Right lung (tissue), 5 donors: Measurements from ENCODE around the gene ERG. TPM values are rescaled to one million over a fixed set of nuclear protein-coding genes. Genes with fewer than 3 reads are reported as not detected.

Source experiments
- DNase-seq, 2 donors: peaks; one replicate each; pipeline ENCODE4 v3.0.0-alpha.2; 2013
- polyA plus RNA-seq, 5 donors: library from polyadenylated mRNA; unstranded; fragments of 120-200 nt; gene quantifications; one replicate each; pipeline versions ENCODE4 v1.2.1 to v1.2.3, GENCODE V29; 2013; ENCODE audit warnings: inconsistent platforms in 1 of 5, low replicate concordance in 1 of 5; ENCODE audit not compliant: insufficient read length in 5 of 5, insufficient read depth in 1 of 5

Gene ERG
- polyA plus RNA-seq, 5 donors = 36.3 to 48.4 (median 38.9) TPM

DNA sequence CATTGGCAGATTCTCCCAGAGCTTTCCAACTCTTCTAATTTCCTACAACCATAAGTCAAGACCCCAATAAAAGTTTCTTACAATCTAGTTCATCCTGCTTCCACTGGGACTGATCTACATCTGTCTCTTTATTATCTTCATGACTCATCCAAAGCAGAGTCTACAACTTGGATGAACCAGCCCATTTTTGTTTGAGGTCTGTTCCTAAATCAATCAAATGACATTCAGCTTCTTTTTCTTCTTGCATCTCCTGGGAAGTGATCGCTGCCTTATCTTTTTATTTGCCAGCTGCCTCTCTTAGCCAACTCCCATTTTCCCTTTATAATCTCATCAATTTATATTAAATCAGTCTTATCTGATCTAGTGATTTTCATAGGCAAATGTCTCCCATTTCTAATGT lies 105.6 kb downstream of the ERG start:
- no peak for DNase-seq

DNA sequence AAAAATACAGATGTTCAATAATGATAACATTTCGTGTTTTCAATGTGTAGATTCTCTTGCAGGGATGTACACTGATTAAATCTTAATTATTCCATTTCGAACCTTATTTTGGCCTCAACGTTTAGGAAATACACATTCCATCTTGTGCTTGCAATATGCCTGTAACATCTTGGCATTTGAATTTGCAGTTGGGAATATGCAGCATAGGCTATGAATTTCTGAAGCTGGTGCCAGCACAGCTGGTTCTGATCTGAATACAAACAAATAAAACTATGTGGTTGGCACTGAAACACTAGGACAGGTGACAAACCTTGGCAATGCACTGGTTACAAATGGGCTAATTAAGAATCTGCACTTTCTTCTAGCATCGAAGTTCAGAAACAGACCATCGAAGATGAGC lies 108.4 kb downstream of the ERG start:
- DNase-seq = no peak

DNA sequence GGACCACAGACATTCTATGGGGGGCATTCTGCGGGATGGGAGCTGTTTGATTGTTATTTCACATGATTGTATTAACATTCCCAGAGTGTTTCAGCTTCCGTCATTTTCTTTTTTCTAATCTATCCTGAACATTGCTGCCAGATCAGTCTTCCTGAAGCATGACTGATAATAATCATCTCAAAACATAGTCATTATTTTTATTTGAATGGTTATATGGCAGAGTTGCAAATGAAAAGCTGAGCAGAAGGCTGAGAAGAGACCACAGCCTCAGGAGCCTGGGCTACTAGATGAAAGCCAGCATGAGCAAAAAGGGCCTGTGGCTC lies 109.0 kb downstream of the ERG start:
- no peak for DNase-seq

DNA sequence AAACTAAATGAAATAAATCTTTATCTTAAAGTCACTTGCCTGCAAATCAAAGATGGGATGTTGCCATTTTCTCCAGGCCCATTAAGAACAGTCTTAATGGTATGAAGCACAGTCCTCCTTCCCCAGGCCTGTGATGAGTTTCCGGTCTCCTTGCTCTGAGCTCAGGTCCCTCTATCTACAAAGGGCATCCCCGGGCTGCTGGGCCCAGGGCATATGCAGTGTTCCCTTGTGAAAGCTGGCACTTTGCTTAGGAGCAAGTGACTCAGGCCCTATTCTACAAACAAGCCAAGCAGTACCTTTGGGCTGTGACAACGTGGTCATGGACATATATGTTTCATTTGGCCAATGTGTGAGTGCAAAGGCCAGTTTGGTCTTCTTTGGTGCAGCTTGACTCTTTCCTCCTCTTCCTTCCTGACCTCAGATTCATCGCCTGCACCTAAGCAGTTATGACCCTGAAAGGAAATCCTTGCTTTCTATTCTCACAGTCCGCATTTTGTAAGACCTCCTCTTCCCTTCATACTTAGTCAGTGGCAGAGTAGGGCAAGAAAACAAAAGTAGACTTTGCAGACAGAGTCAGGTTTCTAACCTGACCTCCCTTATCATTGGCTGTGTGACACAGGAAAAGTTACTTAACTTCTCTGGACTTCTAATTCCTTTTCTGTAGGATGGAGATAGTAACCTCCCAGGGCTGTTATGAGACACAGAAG lies 109.5 kb downstream of the ERG start:
- DNase-seq = no peak

DNA sequence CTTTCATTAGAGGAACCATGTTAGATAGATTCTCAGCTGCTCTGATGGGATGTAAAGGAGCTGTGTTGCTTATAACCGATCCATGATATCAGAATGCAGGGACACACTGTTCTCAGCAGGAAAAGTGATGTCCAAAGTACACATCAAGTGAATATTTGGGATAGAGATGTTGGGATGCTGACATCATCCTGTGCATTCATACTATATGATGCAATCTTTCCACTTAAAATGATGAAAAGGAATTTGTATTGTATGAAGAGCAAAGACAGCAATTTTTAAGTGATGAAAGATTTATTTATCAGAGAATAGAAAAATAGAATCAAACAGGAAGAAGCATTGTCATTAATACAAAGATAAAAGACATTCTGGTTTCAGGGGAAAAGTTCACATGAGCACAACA lies 110.1 kb downstream of the ERG start:
- no peak for DNase-seq

DNA sequence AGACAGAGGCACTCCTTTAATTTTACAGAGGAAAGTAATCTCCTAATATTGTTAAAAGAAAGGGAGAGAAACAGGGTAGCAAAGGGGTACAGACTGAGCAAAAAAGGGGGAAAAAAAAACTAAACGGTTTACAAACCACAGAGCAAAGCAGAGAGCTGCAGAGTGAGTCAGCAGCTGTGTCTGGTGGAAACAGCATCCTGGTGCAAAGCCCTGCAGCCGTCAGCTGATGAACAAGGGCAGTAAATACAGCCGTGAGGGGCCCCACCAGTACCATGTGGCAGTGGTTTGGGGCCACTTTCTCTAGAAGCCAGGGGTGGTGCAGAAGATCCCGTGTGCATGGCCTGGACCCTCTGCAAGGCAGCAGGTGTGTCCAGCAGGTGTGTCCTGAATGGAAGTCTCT lies 111.3 kb downstream of the ERG start:
- no peak for DNase-seq

DNA sequence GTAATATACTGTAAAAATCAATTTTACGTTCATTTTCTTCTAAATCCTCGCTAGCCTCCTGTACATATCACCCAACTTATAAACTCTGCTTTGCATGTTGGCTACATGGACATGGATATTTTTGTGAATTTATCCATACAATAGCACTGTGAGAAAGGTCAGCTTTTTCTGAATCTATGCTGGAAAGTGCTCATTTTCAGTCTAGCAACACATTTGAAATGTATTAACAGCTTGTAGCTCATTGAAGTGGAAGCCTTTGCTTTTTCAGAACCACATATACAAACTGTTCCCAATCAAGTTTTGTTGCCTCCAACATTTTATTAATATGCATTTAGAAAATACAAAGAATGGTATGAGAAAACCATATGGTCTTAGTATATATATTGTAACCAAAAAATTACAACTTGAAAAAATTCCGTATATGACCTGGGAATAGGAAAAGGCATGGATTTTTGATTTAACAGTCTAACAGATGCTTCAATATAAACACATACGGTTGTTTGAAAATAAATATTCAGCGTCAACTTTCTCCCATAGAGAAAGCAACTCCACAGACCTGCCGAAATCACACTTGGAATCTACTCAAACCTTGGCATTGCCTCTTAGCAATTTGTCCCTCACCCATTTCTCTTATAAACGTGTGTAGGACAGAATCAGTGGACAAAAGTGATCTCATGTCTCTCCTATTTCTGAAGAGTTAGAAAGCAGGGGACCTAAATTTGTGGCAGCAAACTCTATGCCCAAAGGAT lies 112.7 kb downstream of the ERG start:
- DNase-seq = no peak

DNA sequence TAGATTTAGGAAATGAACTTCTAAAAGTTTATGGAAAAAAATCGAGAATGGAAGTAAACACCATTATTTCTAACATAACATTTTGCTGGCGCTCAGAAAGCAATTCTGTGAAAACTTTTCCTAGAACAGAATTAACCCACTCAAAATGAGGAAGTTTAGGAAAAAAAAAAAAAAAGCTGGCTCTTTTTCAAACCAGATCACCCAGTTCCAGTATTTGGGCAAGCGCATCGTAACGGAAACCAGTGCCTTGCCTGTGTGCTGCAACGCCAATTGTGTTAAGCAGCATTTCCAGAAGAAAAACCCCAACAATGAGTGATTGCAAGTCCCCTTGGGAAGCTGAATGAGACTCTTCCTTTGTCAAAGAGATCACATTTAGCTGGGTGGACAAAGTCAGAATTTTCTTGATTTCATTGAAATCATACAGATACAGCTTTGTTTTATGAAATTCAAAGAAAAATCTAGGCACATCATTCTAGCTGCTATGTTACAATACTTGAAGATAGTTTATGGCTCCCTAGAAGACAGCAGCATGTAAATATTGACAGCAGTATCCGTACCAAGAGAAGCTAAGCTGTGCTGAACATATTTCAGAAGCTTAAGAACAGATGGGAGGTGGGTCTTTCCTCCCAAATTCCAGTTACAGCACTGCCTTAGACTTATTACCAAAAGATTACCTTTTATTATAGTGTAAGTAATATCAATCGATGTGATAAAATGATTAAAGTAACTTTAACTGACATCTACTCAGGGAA lies 113.4 kb downstream of the ERG start:
- DNase-seq = no peak

DNA sequence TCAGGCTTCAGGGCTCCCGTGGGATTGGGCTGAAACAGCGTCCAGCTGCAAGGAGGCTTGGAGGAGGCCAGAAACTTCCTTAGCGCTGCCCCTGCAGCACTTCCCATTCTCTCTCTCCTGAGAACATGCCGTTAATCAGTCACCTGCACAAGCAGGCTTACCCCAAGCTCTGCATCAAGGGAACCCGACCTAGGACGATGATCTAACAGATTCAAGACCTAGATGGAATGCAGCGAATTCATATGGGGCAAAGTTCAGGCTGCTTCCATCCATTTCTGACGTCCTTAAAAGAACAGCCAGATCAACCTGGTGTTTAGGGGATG lies 114.1 kb downstream of the ERG start:
- no peak for DNase-seq

DNA sequence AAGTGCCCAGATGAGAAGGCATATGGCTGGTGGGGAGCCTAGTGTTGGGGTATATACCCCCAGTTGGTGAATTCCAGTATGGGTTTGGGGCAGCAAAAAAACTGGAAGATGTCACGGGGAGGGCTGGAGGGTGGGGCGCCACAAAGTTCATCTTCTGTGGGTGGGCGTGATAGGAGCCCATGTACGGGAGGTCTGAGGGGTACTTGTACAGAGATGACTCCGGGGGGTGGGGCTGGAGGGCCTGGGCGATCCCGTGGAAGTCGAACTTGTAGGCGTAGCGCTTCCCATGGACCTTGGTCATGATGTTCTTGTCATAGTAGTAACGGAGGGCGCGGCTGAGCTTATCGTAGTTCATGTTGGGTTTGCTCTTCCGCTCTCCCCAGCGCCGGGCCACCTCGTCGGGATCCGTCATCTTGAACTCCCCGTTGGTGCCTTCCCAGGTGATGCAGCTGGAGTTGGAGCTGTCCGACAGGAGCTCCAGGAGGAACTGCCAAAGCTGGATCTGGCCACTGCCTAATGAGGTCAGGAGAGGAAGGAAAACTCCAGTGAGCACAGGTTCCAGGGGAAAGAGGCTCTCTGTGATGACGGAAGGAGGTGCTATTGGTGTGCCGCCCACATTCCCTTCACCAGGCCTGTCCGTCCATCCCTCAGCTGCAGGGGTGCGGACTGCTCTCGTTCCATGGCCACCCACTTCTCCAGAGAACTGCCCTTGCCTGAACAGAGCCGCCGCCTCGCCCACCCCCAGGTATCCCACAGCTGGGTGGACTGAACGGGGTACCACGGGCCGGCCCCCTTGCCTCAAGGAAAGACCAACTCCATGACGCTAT lies 114.7 kb downstream of the ERG start:
- DNase-seq = no peak

DNA sequence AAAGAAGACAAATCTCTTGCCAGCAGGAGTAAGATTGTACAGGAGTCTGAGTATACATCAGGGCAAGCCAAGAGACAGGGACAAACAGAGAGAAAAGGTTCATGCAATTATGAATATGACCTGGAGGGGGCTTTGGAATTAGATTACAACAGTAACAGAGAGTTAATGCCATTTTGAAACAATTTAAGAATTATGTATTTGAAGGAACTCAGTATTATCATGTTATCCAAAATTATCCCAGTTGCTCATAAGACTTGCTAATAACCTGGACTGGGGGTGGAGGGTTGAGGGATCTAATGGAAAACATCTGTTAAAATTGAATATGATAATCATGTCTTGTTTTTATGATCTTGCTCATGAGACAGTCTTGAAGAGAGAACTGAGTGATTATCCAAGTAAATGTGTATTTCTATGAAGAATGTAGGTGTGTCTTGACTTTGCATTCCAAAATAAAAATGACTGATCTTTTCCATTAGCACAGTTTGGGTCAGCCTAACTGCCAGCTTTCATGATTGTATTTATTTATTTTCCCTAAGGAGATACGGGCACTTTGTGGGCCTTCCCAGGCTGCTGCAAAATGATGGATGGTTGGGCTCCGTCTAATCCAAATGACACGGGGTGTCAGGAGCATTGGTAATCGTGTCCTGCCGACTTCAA lies 117.7 kb downstream of the ERG start:
- DNase-seq = no peak

DNA sequence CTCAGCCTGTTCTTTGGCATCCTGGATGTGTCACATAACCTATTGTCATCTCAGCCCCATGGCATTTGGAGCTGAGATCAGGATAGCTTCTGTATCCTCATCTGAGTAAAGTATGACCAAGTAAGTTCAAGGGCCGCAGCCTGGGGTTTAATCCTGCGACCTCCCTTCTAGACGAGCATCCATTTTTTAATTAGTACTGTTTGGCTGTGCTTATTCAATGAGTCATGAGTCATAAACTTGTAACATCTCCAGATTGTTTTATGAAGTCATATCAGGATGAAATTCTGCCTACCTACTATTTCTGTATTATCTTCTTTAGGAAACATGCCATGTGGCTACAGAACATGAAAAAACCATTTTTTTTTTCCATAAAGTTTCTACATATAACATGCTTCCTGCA lies 119.1 kb downstream of the ERG start:
- no peak for DNase-seq

DNA sequence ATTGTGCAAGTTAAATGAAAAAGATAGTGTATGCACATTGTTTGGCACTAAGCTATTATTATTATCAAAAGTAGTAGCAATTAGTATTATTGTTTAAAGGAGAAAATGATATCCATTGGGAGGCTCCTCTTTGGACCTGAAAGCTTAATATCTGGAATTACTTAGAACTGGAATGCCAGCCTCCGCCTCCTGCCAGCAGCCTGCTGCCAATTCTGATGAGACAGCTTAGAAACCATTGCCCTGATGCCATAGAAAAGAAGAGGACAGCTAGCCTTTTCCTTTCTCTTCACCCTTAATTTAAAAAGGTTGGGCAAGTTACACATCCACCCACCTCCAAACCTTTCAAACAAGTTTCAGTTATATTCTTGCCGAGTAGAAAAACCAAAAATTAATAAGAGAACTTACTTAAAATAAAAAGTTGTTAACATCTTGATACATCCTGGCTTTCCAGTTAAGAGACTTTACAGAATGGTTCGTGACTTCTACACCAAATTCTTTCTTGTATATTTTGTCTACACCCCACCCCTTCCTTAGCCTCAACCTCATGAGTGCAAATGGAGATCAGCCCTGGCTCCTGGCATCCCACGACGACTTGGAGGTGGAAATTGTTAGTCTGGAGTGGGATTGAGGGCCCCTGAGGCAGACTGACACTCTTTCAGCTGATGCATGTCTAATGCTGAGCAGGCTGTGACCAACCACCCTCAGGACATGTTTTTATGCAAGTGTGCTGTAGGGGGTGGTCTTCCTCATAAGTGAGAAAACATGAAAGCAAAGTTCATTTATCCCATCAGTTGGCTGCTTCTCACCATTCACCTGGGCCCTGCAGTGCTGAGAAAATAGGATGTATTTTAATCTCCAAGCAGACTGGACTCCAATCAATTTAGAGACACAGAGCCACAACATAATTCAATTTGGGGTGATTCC lies 120.8 kb downstream of the ERG start:
- no peak for DNase-seq

DNA sequence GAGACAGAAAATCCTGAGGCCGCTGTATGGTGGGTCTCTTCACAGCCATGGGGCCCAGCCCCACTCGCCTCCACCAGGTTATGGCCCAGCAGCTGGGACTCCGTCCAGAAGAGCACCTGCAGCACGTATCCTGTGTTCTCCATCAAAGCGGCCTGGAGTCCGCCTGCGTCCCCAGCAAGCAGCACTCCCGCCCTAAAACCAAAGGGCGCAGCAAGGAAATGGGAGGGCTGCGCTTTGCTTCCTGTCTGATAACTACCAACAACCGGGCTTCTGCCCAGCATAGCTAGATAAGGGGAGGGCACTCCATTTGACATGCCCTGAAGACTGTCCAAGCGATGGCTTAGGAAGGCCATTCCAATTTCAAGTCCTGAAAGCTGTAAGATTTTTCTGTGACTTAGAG lies 121.6 kb downstream of the ERG start:
- no peak for DNase-seq

DNA sequence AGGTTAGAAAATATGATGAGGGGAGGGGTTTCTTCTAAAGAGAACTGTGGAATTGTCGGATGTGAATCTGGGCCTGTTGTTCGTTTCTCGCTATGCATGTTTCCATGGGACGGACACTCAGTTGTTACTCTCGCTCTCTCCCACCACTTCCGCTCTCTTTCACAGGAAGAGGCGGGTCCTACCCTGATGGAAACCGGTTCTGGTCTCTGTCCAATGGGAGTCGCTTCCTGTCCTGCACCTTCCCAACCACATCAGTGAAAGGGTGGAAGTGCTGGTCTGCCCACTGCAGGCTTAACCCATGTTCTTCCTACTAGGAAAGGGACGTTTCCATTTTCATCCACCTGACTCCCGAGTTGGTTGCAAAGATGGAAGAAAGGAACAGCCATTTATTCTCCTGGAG lies 122.0 kb downstream of the ERG start:
- no peak for DNase-seq

DNA sequence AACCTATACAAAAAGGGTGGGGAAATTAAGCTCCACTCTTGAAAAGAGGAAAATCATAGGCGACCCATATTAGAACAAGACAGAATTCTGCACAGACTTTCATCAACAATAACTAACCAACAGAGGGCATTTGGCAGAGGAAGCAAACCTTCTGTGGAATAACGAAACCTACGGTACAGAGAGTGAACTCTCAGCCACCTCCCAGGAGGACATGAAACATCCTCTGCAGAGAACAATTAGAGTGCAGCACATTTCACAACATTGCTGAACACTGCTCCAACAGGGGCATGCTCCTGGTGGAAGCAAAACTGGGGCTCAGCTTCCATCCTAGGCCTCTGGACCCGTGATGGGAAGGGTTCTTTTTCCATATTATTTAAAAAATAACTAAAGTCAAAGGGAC lies 130.6 kb downstream of the ERG start:
- DNase-seq = no peak

DNA sequence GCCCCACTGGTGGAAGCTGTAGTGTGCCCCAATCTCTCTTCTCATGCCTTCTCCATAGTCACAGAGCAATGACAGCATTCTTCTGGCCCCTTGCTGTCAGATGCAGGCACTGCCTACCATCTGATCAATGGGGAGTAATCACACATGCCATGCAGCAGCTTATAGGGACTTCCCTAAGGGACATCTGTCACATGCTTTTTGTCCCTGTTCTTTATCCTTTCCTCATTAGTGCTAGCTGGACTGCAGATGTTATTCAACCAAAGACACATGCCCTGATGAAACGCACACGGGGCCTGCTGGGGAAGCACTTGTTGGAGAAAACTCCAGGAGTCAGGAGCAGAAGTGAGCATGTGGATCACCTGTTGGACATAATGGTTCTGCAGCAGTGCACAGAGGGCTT lies 132.8 kb downstream of the ERG start:
- no peak for DNase-seq

DNA sequence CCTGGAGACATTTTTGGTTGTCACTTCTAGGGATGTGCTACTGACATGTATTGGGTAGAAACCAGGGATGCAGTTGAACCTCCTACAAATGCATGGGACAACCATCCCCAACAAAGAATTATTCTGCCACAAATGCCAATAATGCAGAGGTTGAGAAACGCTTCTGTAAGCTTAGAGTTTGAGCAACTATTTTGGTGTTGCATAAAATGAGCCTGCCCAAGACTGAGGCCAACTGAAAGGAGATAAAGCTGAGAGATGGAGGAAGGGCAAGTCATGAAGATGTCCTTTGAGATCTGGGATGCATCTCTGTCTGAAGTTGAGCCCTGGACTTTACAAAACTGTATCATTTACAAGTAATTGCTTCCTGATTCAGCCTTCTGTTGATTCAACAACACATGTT lies 134.6 kb downstream of the ERG start:
- DNase-seq = no peak

DNA sequence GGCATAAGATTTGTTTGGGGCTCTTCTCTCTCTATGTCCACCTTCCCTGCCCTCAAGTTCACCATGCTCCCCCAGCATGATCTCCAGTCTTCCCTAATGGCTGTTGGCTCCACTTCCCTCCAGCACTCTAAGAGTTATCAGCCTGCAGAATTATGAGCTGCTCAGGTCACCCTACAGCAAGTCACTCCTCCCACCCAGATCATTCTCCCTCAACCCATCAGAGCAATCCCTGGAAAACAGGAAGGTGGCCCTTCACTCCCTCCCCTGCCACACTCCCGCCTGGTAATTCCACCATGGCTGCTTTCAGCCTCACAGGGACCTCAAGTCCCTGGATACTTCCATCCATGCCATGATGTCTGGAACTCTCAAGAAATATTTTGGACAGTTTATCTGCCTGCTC lies 137.0 kb downstream of the ERG start:
- no peak for DNase-seq

DNA sequence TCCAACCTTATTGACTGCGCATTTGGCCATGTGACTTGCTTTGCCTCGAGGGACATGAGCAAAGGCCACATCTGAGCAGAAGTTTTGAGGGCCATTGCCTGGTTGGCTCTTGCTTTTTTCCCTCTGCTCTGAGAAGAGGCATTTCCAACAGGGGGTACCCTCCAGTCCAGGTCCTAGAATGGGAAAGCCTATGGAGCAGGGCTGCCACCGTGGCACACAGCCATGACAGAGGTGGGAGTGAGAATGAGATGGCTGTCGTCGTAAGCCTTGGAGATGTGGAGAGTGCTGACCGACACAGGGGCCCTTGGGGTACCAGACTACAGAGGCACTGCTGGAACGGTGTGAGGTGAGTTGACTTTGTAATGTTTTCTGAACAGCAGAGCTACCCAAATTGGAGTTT lies 138.4 kb downstream of the ERG start:
- DNase-seq = no peak

DNA sequence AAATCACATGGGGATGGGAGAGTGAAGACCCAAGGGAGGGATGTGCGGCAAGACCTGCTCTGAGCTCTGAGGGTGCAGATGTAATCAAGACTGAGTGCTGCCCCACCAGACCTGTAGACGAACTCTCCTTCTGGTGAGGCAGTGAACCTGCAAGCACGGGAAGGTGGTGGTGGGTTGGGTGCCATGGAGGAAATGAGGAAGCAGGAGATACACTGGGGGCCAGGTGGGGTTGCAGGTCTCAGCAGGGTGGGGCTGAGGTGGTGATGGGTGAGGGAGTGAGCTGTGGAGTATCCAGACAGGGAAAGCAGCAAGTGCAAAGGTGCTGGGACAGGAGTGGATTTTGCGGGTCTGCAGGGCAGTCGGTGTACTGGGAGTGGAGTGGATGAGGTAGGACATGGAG lies 139.2 kb downstream of the ERG start:
- DNase-seq = no peak
